GM10847 (cell line): ENCODE measurements around the gene CLC.

Experiments
- POLR2A ChIP-seq: IDR thresholded peaks from 2 replicates; pipeline ENCODE4 v1.6.1; 2011; ENCODE audit not compliant: insufficient read length; ENCODE audit errors: extremely low read depth

CLC gene

GRCh38 chr19:39696387-39696786 lies 41.4 kb downstream of the CLC start:
- TF ChIP-seq POLR2A = no peak

- no peak for TF ChIP-seq POLR2A
Measured at GRCh38 chr19:39695759-39696158, 42.1 kb downstream of the CLC start.

- no peak for TF ChIP-seq POLR2A
Measured at GRCh38 chr19:39692822-39693221, 45.0 kb downstream of the CLC start.

- no peak for TF ChIP-seq POLR2A
Measured at GRCh38 chr19:39692166-39692565, 45.7 kb downstream of the CLC start.

- no peak for TF ChIP-seq POLR2A
Measured at GRCh38 chr19:39686739-39687138, 51.1 kb downstream of the CLC start.

GRCh38 chr19:39684267-39684666 lies 53.6 kb downstream of the CLC start:
- no peak for TF ChIP-seq POLR2A

- no peak for TF ChIP-seq POLR2A
Measured at GRCh38 chr19:39681416-39681815, 56.4 kb downstream of the CLC start.
